Fibroblast of the conjunctiva (primary cell): Measurements from ENCODE around the gene ZNF670.
"Not testable (repeated sequence)": the region's sequence is repeated elsewhere in the genome, so short reads cannot be mapped to it uniquely, and the experiment has no call there.

Source experiments
- DNase-seq: peaks from one replicate; pipeline ENCODE4 v3.0.0-alpha.2; 2010; ENCODE audit warnings: low read depth

ZNF670 gene

GRCh38 chr1:247037511-247038320 is 40.9 kb downstream of the ZNF670 start:
- DNase-seq = no peak

GRCh38 chr1:247032306-247032705 is 46.3 kb downstream of the ZNF670 start:
- not testable (repeated sequence) for DNase-seq
